GM23248 (cell line): ENCODE results near the gene ARPC5. TPM values are rescaled to one million over a fixed set of nuclear protein-coding genes. Genes with fewer than 3 reads are reported as not detected.

Source experiments
- DNase-seq: peaks from one replicate; pipeline ENCODE4 v3.0.0-alpha.2; 2015
- H2AFZ ChIP-seq: fragments of 200-600 bp; sonication (generic); 2 replicates; pipeline ENCODE4 v1.6.1; 2016; ENCODE audit warnings: antibody characterized with exemption
- H3F3A ChIP-seq: fragments of 200-600 bp; sonication (generic); 2 replicates; pipeline ENCODE4 v1.6.1; 2016; ENCODE audit warnings: mild to moderate bottlenecking, antibody characterized with exemption, mixed run types; ENCODE audit not compliant: insufficient read depth
- H3K27ac ChIP-seq: fragments of 200-600 bp; sonication (generic); 2 replicates; pipeline ENCODE4 v1.5.1; 2016; ENCODE audit warnings: mild to moderate bottlenecking
- H3K27me3 ChIP-seq: fragments of 200-600 bp; sonication (generic); replicated peaks from 2 replicates; pipeline ENCODE4 v1.6.1; 2016; ENCODE audit warnings: mild to moderate bottlenecking; ENCODE audit not compliant: insufficient read depth
- H3K36me3 ChIP-seq: fragments of 200-600 bp; sonication (generic); 2 replicates; pipeline ENCODE4 v1.6.1; 2016; ENCODE audit warnings: low read depth, mild to moderate bottlenecking
- H3K4me1 ChIP-seq: fragments of 200-600 bp; sonication (generic); 2 replicates; pipeline ENCODE4 v1.6.1; 2016; ENCODE audit warnings: mild to moderate bottlenecking; ENCODE audit not compliant: insufficient read depth
- H3K4me2 ChIP-seq: fragments of 200-600 bp; sonication (generic); one replicate; pipeline ENCODE4 v1.6.1; 2016; ENCODE audit warnings: mild to moderate bottlenecking; ENCODE audit not compliant: unreplicated experiment
- H3K4me3 ChIP-seq: fragments of 200-600 bp; sonication (generic); 2 replicates; pipeline ENCODE4 v1.5.1; 2016; ENCODE audit warnings: mild to moderate bottlenecking
- H3K79me2 ChIP-seq: fragments of 200-600 bp; sonication (generic); 2 replicates; pipeline ENCODE4 v1.6.1; 2016; ENCODE audit warnings: mild to moderate bottlenecking; ENCODE audit not compliant: insufficient read depth
- H3K9ac ChIP-seq: fragments of 200-600 bp; sonication (generic); 2 replicates; pipeline ENCODE4 v1.6.1; 2016; ENCODE audit warnings: mild to moderate bottlenecking
- H3K9me2 ChIP-seq: fragments of 200-600 bp; sonication (generic); 2 replicates; pipeline ENCODE4 v1.6.1; 2016; ENCODE audit warnings: mixed run types, mild to moderate bottlenecking, moderate library complexity; ENCODE audit not compliant: insufficient read depth
- H3K9me3 ChIP-seq: fragments of 200-600 bp; sonication (generic); one replicate; pipeline ENCODE4 v1.6.1; 2017; ENCODE audit warnings: low read depth
- H4K20me1 ChIP-seq: fragments of 200-600 bp; sonication (generic); 2 replicates; pipeline ENCODE4 v1.6.0; 2016; ENCODE audit not compliant: insufficient read depth
- EZH2 ChIP-seq: fragments of 200-600 bp; sonication (generic); IDR thresholded peaks from 2 replicates; pipeline ENCODE4 v1.6.1; 2018; ENCODE audit warnings: antibody characterized with exemption, mild to moderate bottlenecking; ENCODE audit not compliant: insufficient read depth, poor library complexity, severe bottlenecking
- EZH2phosphoT487 ChIP-seq: fragments of 200-600 bp; sonication (generic); IDR thresholded peaks from 2 replicates; pipeline ENCODE4 v1.6.1; 2018; ENCODE audit warnings: antibody characterized with exemption, moderate library complexity, mild to moderate bottlenecking, low read depth; ENCODE audit not compliant: insufficient read depth
- WGBS, 2 experiments: methylation state at CpG; one replicate each; pipeline ENCODE4 v1.1.6; 2015 to 2017; ENCODE audit warnings: low lambda C conversion rate in 2 of 2, low coverage in 1 of 2; ENCODE audit errors: missing lambda C conversion rate in 2 of 2; 5-methylcytosine and 5-hydroxymethylcytosine counted together
- in situ Hi-C: fragments of 300-500 bp; cut with MboI; formaldehyde crosslinking; loops from 2 replicates; pipeline ENCODE4 v1.15.0; 2020
- polyA plus RNA-seq: library from polyadenylated mRNA; unstranded; fragments of >200 nt; fragmentation: Nextera tagmentation; extraction: Ambion mirVana; gene quantifications from 2 replicates; pipeline ENCODE4 v1.2.1, GENCODE V29; 2016
- total RNA-seq: library from RNA; depleted of rRNA; stranded (reverse); fragments of >200 nt; shearing (Covaris generic); gene quantifications from 2 replicates; pipeline ENCODE4 v1.2.3, GENCODE V29; 2014

ARPC5 gene
- total and polyA plus RNA-seq, 2 experiments from 2014 or later: 388 to 666 TPM

GRCh38 chr1:183634429-183635065 lies 1.0 kb downstream of the ARPC5 start:
- WGBS, 2 experiments: 0 to 1% methylated on average over 8 to 10 of the region's 10 CpGs
- Histone ChIP-seq H3F3A (peaks cover 51% of the 10 kb centered on the region), H2AFZ (peak overlapping the region; percentile 43; the same call in 1 of the 2 replicates)

GRCh38 chr1:183633676-183634343 lies 1.8 kb downstream of the ARPC5 start:
- in situ Hi-C loops: no loop called here

More at GRCh38 chr1:183634429-183635065, 1.0 kb downstream of the ARPC5 start:
- peak overlapping the region; percentile 96 for H3K4me3 ChIP-seq
- peaks cover 38% of the 10 kb centered on the region for H3K4me1 ChIP-seq
- H3K4me2 ChIP-seq: peak overlapping the region; percentile 99
- DNase-seq: peak; percentile 52
- H3K9ac ChIP-seq: peak overlapping the region; percentile 93
- no peaks in the 10 kb centered on the region for H3K9me3 ChIP-seq
- H3K27ac ChIP-seq: peak overlapping the region; percentile 79
- no peaks in the 10 kb centered on the region for H3K27me3 ChIP-seq
- H3K79me2 ChIP-seq: peaks cover 90% of the 10 kb centered on the region
- peaks cover 6% of the 10 kb centered on the region; the same call in 1 of the 2 replicates for H4K20me1 ChIP-seq
- TF ChIP-seq EZH2: no peak
- TF ChIP-seq EZH2phosphoT487: no peak
- no peaks in the 10 kb centered on the region for H3K9me2 ChIP-seq
- H3K36me3 ChIP-seq: peaks cover 14% of the 10 kb centered on the region
- in situ Hi-C loops: no loop called here

GRCh38 chr1:183632964-183633363 lies 2.6 kb downstream of the ARPC5 start:
- H3K79me2 ChIP-seq: peaks cover 92% of the 10 kb centered on the region
- no peaks in the 10 kb centered on the region for H3K9me3 ChIP-seq
- H3K27ac ChIP-seq: peak overlapping the region; percentile 79
- DNase-seq: peak; percentile 18
- WGBS, 2 experiments: 53 to 55% methylated on average over 1 of the region's 1 CpG
- TF ChIP-seq EZH2phosphoT487: no peak
- no peak for TF ChIP-seq EZH2
- no peaks in the 10 kb centered on the region for H3K9me2 ChIP-seq
- in situ Hi-C loops: no loop called here
- no peaks in the 10 kb centered on the region for H3K27me3 ChIP-seq
- H3K4me1 ChIP-seq: peaks cover 49% of the 10 kb centered on the region
- H3K9ac ChIP-seq: peak overlapping the region; percentile 93
- peaks cover 23% of the 10 kb centered on the region for H3K36me3 ChIP-seq
- peak overlapping the region; percentile 99 for H3K4me2 ChIP-seq
- H4K20me1 ChIP-seq: peaks cover 6% of the 10 kb centered on the region; the same call in 1 of the 2 replicates
- peak overlapping the region; percentile 96 for H3K4me3 ChIP-seq
- peaks cover 65% of the 10 kb centered on the region for H3F3A ChIP-seq
- no peak overlapping the region for H2AFZ ChIP-seq

More at GRCh38 chr1:183633676-183634343, 1.8 kb downstream of the ARPC5 start:
- Histone ChIP-seq H3K27me3 (no peaks in the 10 kb centered on the region), H4K20me1 (peaks cover 6% of the 10 kb centered on the region; the same call in 1 of the 2 replicates), H3K9me3 (no peaks in the 10 kb centered on the region), H3K4me2 (peak overlapping the region; percentile 99), H3K9ac (peak overlapping the region; percentile 93), H3F3A (peaks cover 58% of the 10 kb centered on the region), H3K9me2 (no peaks in the 10 kb centered on the region), H3K4me3 (peak overlapping the region; percentile 96), H3K4me1 (peaks cover 46% of the 10 kb centered on the region), H3K36me3 (peaks cover 22% of the 10 kb centered on the region), H3K79me2 (peaks cover 92% of the 10 kb centered on the region), H2AFZ (no peak overlapping the region), H3K27ac (peak overlapping the region; percentile 79)
- no peak for TF ChIP-seq EZH2
- TF ChIP-seq EZH2phosphoT487: no peak
- WGBS, 2 experiments: 0% methylated on average over 1 of the region's 1 CpG
- DNase-seq: peak; percentile 84

GRCh38 chr1:183632114-183632513 lies 3.5 kb downstream of the ARPC5 start:
- Histone ChIP-seq H3K27me3 (no peaks in the 10 kb centered on the region), H3K9me3 (no peaks in the 10 kb centered on the region), H3K9me2 (no peaks in the 10 kb centered on the region), H3K9ac (peak overlapping the region; percentile 93), H3F3A (peaks cover 69% of the 10 kb centered on the region), H2AFZ (no peak overlapping the region), H3K36me3 (peaks cover 28% of the 10 kb centered on the region), H4K20me1 (peaks cover 6% of the 10 kb centered on the region; the same call in 1 of the 2 replicates), H3K4me1 (peaks cover 46% of the 10 kb centered on the region), H3K4me3 (peak overlapping the region; percentile 96), H3K79me2 (peaks cover 92% of the 10 kb centered on the region), H3K27ac (peak overlapping the region; percentile 79), H3K4me2 (peak overlapping the region; percentile 99)
- DNase-seq: peak; percentile 80
- 7 to 8% methylated on average over 2 of the region's 2 CpGs for WGBS, 2 experiments
- in situ Hi-C loops: no loop called here
- no peak for TF ChIP-seq EZH2
- no peak for TF ChIP-seq EZH2phosphoT487
